ENCODE data around the gene DCLK2. TPM values are rescaled to one million over a fixed set of nuclear protein-coding genes. Genes with fewer than 3 reads are reported as not detected.

DCLK2 gene
- total RNA-seq, 2 experiments from 2014 or later: not detected

DNA sequence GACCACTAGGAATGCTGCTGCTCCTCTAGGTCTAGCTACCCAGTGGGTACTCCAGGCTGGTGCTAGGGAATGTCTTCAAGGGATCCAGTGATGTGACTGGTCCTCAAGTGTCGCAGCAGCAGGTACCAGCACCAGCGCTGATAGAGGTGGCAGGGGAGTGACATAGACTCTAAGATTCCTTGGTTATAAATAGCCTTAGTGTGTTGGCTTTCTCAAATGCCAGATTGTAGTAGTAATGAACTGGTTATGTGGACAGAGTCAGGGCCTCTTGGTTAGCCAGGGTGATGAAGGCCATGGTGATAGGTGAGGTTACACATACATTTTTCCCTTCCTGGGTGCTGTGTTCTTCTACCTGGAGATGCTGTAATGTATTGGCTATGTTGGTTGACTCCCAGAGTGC lies 38.3 kb downstream of the DCLK2 start:
- Histone ChIP-seq H3K36me3 (ENCODE audit: insufficient read depth, low read length) (no peaks in the 10 kb centered on the region), H2AFZ (ENCODE audit: low read length) (no peak overlapping the region), H3K79me2 (ENCODE audit: insufficient read depth, low read depth, low read length) (no peaks in the 10 kb centered on the region), H3K9me2 (ENCODE audit: insufficient read depth, low read length) (no peaks in the 10 kb centered on the region), H4K20me1 (ENCODE audit: insufficient read depth, low read length) (no peaks in the 10 kb centered on the region), H3K4me3 (ENCODE audit: low read depth, low read length, poor library complexity, severe bottlenecking) (no peak overlapping the region), H3K9me3 (ENCODE audit: low read length) (no peaks in the 10 kb centered on the region), H3K4me2 (ENCODE audit: low read length) (no peak overlapping the region), H3K27ac (ENCODE audit: low read depth, low read length, poor library complexity, severe bottlenecking) (no peak overlapping the region), H3K4me1 (ENCODE audit: insufficient read depth, low read length, poor library complexity, severe bottlenecking) (no peaks in the 10 kb centered on the region)
- TF ChIP-seq EZH2phosphoT487 (IDR thresholded peaks at IDR 0.05; ENCODE audit: borderline replicate concordance, low read depth, low read length) (no peak), CTCF (conservative IDR thresholded peaks at IDR 0.05; ENCODE audit: low read length) (no peak)
- POLR2A ChIA-PET: interaction anchor here (1.1 kb wide), 1 partner anchor 11 kb away, joined by 4 read pairs; no protein-coding TSS in a partner anchor
- CTCF ChIA-PET (ENCODE audit: unreplicated experiment): no interaction called here
- no peak for DNase-seq (ENCODE audit: low spot score)
- no TSS peak for BruUV-seq (replicated peaks)
- intact Hi-C loops (cut with micrococcal nuclease; ENCODE audit: unreplicated experiment): no loop called here

- Histone ChIP-seq H3K4me1 (ENCODE audit: insufficient read depth, low read length, poor library complexity, severe bottlenecking) (no peaks in the 10 kb centered on the region), H3K4me3 (ENCODE audit: low read depth, low read length, poor library complexity, severe bottlenecking) (no peak overlapping the region), H3K4me2 (ENCODE audit: low read length) (no peak overlapping the region), H2AFZ (ENCODE audit: low read length) (no peak overlapping the region), H3K9me3 (ENCODE audit: low read length) (no peaks in the 10 kb centered on the region), H3K9me2 (ENCODE audit: insufficient read depth, low read length) (no peaks in the 10 kb centered on the region), H4K20me1 (ENCODE audit: insufficient read depth, low read length) (no peaks in the 10 kb centered on the region), H3K27ac (ENCODE audit: low read depth, low read length, poor library complexity, severe bottlenecking) (no peak overlapping the region), H3K79me2 (ENCODE audit: insufficient read depth, low read depth, low read length) (no peaks in the 10 kb centered on the region), H3K36me3 (ENCODE audit: insufficient read depth, low read length) (no peaks in the 10 kb centered on the region)
- intact Hi-C loops (cut with micrococcal nuclease; ENCODE audit: unreplicated experiment): no loop called here
- CTCF ChIA-PET (ENCODE audit: unreplicated experiment): no interaction called here
- BruUV-seq (replicated peaks): no TSS peak
- no peak for DNase-seq (ENCODE audit: low spot score)
- TF ChIP-seq CTCF (conservative IDR thresholded peaks at IDR 0.05; ENCODE audit: low read length) (no peak), EZH2phosphoT487 (IDR thresholded peaks at IDR 0.05; ENCODE audit: borderline replicate concordance, low read depth, low read length) (no peak)
- POLR2A ChIA-PET: interaction anchor here (1.1 kb wide), 1 partner anchor 15 kb away, joined by 3 read pairs; no protein-coding TSS in a partner anchor
These were observed 38.8 kb downstream of the DCLK2 start for GRCh38 chr4:150117094-150117493.

- Histone ChIP-seq H4K20me1 (ENCODE audit: insufficient read depth, low read length) (no peaks in the 10 kb centered on the region), H3K36me3 (ENCODE audit: insufficient read depth, low read length) (no peaks in the 10 kb centered on the region), H3K9me3 (ENCODE audit: low read length) (no peaks in the 10 kb centered on the region), H2AFZ (ENCODE audit: low read length) (no peak overlapping the region), H3K9me2 (ENCODE audit: insufficient read depth, low read length) (no peaks in the 10 kb centered on the region), H3K4me1 (ENCODE audit: insufficient read depth, low read length, poor library complexity, severe bottlenecking) (no peaks in the 10 kb centered on the region), H3K79me2 (ENCODE audit: insufficient read depth, low read depth, low read length) (no peaks in the 10 kb centered on the region), H3K27ac (ENCODE audit: low read depth, low read length, poor library complexity, severe bottlenecking) (no peak overlapping the region), H3K4me3 (ENCODE audit: low read depth, low read length, poor library complexity, severe bottlenecking) (no peak overlapping the region), H3K4me2 (ENCODE audit: low read length) (no peak overlapping the region)
- DNase-seq (ENCODE audit: low spot score): no peak
- BruUV-seq (replicated peaks): no TSS peak
- intact Hi-C loops (cut with micrococcal nuclease; ENCODE audit: unreplicated experiment): no loop called here
- ChIA-PET CTCF (ENCODE audit: unreplicated experiment) (no interaction called here), POLR2A (interaction anchor here (1.1 kb wide), 1 partner anchor 14 kb away, joined by 3 read pairs; no protein-coding TSS in a partner anchor)
- no peak for TF ChIP-seq EZH2phosphoT487 (IDR thresholded peaks at IDR 0.05; ENCODE audit: borderline replicate concordance, low read depth, low read length)
- TF ChIP-seq CTCF (conservative IDR thresholded peaks at IDR 0.05; ENCODE audit: low read length): no peak
These were observed 39.4 kb downstream of the DCLK2 start for GRCh38 chr4:150117629-150118028.

Measured in OCI-LY7 (cell line).